Endodermal cell (in vitro differentiated cells): ENCODE data around the gene CFAP57. TPM values are rescaled to one million over a fixed set of nuclear protein-coding genes. Genes with fewer than 3 reads are reported as not detected.

Source experiments
- DNase-seq: peaks from one replicate; pipeline ENCODE4 v3.0.0-alpha.2; 2017
- H3K27ac ChIP-seq: 2 replicates; pipeline ENCODE4 v1.5.1; 2013; ENCODE audit warnings: mild to moderate bottlenecking, low read depth, low read length, moderate library complexity
- H3K27me3 ChIP-seq: 2 replicates; pipeline ENCODE4 v1.6.1; 2013; ENCODE audit warnings: mild to moderate bottlenecking, low read length, moderate library complexity; ENCODE audit not compliant: insufficient read depth, control insufficient read depth, poor library complexity, severe bottlenecking
- H3K36me3 ChIP-seq: 2 replicates; pipeline ENCODE4 v1.7.0; 2013; ENCODE audit warnings: mild to moderate bottlenecking, low read length, moderate library complexity; ENCODE audit not compliant: control insufficient read depth, insufficient read depth
- H3K4me1 ChIP-seq: one replicate; pipeline ENCODE4 v1.7.0; 2013; ENCODE audit warnings: low read length; ENCODE audit not compliant: control insufficient read depth, insufficient read depth
- H3K4me3 ChIP-seq: 2 replicates; pipeline ENCODE4 v1.5.1; 2013; ENCODE audit warnings: mild to moderate bottlenecking, low read length, moderate library complexity
- H3K9ac ChIP-seq: 2 replicates; pipeline ENCODE4 v1.6.1; 2013; ENCODE audit warnings: mild to moderate bottlenecking, low read length, moderate library complexity; ENCODE audit not compliant: poor library complexity, severe bottlenecking; ENCODE audit errors: extremely low read depth
- H3K9me3 ChIP-seq: 2 replicates; pipeline ENCODE4 v1.6.1; 2013; ENCODE audit warnings: mild to moderate bottlenecking, low read length, moderate library complexity; ENCODE audit not compliant: control insufficient read depth
- H3K27ac Mint-ChIP-seq: 2 replicates; pipeline ENCODE4 v1.8.0; 2020; ENCODE audit warnings: mixed read lengths
- H3K27me3 Mint-ChIP-seq: 2 replicates; pipeline ENCODE4 v1.8.0; 2021; ENCODE audit warnings: mild to moderate bottlenecking, mixed read lengths; ENCODE audit not compliant: insufficient read depth
- H3K36me3 Mint-ChIP-seq: 2 replicates; pipeline ENCODE4 v1.8.0; 2020; ENCODE audit warnings: low read depth, mixed read lengths
- H3K4me1 Mint-ChIP-seq: 2 replicates; pipeline ENCODE4 v1.8.0; 2020; ENCODE audit warnings: mixed read lengths
- H3K4me3 Mint-ChIP-seq: 2 replicates; pipeline ENCODE4 v1.8.0; 2020; ENCODE audit warnings: mild to moderate bottlenecking, moderate library complexity, mixed read lengths
- H3K9me3 Mint-ChIP-seq: 2 replicates; pipeline ENCODE4 v1.8.0; 2020; ENCODE audit warnings: mild to moderate bottlenecking, mixed read lengths
- WGBS, 2 experiments: methylation state at CpG; one replicate each; pipeline versions ENCODE4 v1.1.5 to v1.1.7; 2013; ENCODE audit warnings: missing lambda C conversion rate in 2 of 2, mixed read lengths in 1 of 2; ENCODE audit not compliant: insufficient coverage in 1 of 2, insufficient read length in 1 of 2; 5-methylcytosine and 5-hydroxymethylcytosine counted together
- total RNA-seq, 2 donors: library from RNA; stranded (reverse); fragmentation: NEBNext Ultra II Directional in 1 of 2; extraction: Animal tissue kit (Norgen Biotek cat#: 25700) in 1 of 2; gene quantifications; 2 replicates in 1 of 2; 3 replicates in 1 of 2; pipeline ENCODE4 v1.2.1, GENCODE V29; 2021
- TF ChIP-seq, protein P1 (sequence below): fragments of 200-600 bp; sonication (generic); conservative IDR thresholded peaks from 2 replicates; pipeline ENCODE4 v1.5.0; 2021; ENCODE audit warnings: antibody characterized with exemption, mild to moderate bottlenecking

The CFAP57 gene
- total RNA-seq, 2 donors from 2014 or later = 0.82 to 0.90 TPM

DNA sequence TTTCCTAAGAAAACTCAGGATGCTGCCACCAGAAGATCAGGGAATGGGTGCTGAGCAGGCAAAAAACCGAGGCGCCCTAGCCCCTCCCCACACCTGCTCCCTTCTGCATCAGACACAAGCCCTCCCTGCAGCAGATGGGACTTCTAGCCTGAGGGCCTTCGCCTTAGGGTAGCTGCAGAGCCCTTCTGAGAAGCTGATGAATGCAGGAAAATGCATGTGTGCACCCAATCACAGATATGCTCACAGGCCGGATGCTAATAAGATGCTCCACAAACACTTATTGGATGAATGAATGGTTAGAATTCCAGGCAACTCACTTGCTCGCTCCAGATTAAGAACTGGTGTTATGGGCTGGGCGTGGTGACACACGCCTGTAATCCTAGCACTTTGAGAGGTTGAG is 120.1 kb downstream of the CFAP57 start:
- H3K9me3 Mint-ChIP-seq = no peaks in the 10 kb centered on the region
- H3K27me3 Mint-ChIP-seq = no peaks in the 10 kb centered on the region
- Histone ChIP-seq H3K4me1 (peaks cover 15% of the 10 kb centered on the region), H3K27ac (no peak overlapping the region), H3K4me3 (no peak overlapping the region), H3K9ac (no peak overlapping the region), H3K36me3 (no peaks in the 10 kb centered on the region), H3K9me3 (no peaks in the 10 kb centered on the region), H3K27me3 (no peaks in the 10 kb centered on the region)
- TF ChIP-seq, protein P1, sequence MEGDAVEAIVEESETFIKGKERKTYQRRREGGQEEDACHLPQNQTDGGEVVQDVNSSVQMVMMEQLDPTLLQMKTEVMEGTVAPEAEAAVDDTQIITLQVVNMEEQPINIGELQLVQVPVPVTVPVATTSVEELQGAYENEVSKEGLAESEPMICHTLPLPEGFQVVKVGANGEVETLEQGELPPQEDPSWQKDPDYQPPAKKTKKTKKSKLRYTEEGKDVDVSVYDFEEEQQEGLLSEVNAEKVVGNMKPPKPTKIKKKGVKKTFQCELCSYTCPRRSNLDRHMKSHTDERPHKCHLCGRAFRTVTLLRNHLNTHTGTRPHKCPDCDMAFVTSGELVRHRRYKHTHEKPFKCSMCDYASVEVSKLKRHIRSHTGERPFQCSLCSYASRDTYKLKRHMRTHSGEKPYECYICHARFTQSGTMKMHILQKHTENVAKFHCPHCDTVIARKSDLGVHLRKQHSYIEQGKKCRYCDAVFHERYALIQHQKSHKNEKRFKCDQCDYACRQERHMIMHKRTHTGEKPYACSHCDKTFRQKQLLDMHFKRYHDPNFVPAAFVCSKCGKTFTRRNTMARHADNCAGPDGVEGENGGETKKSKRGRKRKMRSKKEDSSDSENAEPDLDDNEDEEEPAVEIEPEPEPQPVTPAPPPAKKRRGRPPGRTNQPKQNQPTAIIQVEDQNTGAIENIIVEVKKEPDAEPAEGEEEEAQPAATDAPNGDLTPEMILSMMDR = no peak
- peaks cover 19% of the 10 kb centered on the region for H3K4me1 Mint-ChIP-seq
- H3K27ac Mint-ChIP-seq = no peak overlapping the region
- WGBS, 2 experiments = 89 to 92% methylated on average over 6 to 7 of the region's 7 CpGs
- H3K4me3 Mint-ChIP-seq = no peak overlapping the region
- DNase-seq = no peak
- no peaks in the 10 kb centered on the region for H3K36me3 Mint-ChIP-seq

DNA sequence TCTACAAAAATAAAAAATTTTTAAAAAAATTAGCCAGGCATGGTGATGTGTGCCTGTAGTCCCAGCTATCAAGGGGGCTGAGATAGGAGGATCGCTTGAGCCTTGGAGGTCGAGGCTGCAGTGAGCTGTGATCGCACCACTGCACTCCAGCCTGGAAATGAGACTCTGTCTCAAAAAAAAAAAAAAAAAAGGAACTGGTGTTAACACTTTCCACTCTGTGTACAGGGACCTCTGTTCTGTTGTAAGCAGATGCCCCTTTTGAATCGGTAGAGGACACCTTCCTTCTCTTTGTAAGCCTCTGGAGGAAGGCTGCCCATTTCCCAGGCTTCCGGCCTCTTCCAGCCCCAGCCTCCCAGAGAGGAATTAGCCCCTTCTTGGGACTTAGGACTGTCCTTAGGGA is 120.5 kb downstream of the CFAP57 start:
- Histone ChIP-seq H3K36me3 (no peaks in the 10 kb centered on the region), H3K27me3 (no peaks in the 10 kb centered on the region), H3K27ac (no peak overlapping the region), H3K4me3 (no peak overlapping the region), H3K9me3 (no peaks in the 10 kb centered on the region), H3K4me1 (peaks cover 15% of the 10 kb centered on the region), H3K9ac (no peak overlapping the region)
- no peak for DNase-seq
- H3K4me3 Mint-ChIP-seq = no peak overlapping the region
- no peaks in the 10 kb centered on the region for H3K27me3 Mint-ChIP-seq
- H3K27ac Mint-ChIP-seq = no peak overlapping the region
- TF ChIP-seq, protein P1 = no peak
- 94 to 98% methylated on average over 4 to 5 of the region's 5 CpGs for whole genome bisulfite sequencing, 2 experiments
- no peaks in the 10 kb centered on the region for H3K36me3 Mint-ChIP-seq
- no peaks in the 10 kb centered on the region for H3K9me3 Mint-ChIP-seq
- H3K4me1 Mint-ChIP-seq = peaks cover 19% of the 10 kb centered on the region

DNA sequence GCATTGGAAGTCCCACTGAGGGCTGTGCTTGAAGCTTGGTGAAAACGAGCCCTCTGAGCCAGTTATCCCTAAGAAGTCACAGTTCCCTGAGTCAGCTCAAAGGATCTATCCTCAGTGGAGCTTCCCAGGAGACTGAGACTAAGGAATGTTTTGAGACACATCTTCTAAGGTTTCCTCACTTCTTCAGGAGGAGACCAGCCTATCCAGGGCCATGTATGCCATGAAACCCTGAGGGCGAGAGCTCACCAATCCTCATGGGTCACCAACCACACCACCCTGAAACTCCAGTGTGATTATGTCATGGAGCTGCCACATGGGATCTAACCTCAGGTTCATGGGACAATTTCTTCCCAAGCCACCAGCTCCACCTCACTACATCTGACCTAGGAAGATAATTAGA is 121.0 kb downstream of the CFAP57 start:
- Mint-ChIP-seq H3K27me3 (no peaks in the 10 kb centered on the region), H3K27ac (peak overlapping the region; percentile 77), H3K4me1 (peaks cover 19% of the 10 kb centered on the region), H3K9me3 (no peaks in the 10 kb centered on the region), H3K36me3 (no peaks in the 10 kb centered on the region), H3K4me3 (no peak overlapping the region)
- 94 to 100% methylated on average over 1 to 2 of the region's 2 CpGs for WGBS, 2 experiments
- DNase-seq = no peak
- H3K9me3 ChIP-seq = no peaks in the 10 kb centered on the region
- H3K36me3 ChIP-seq = no peaks in the 10 kb centered on the region
- peaks cover 15% of the 10 kb centered on the region for H3K4me1 ChIP-seq
- H3K27ac ChIP-seq = no peak overlapping the region
- no peak overlapping the region for H3K9ac ChIP-seq
- TF ChIP-seq, protein P1 = no peak
- H3K27me3 ChIP-seq = no peaks in the 10 kb centered on the region
- H3K4me3 ChIP-seq = no peak overlapping the region
